Measurements from ENCODE around the gene VPS11.
"Not testable (repeated sequence)": the region's sequence is repeated elsewhere in the genome, so short reads cannot be mapped to it uniquely, and the experiment has no call there.

VPS11 gene

GRCh38 chr11:119067371-119068222 lies at the start of gene VPS11:
TSS of gene VPS11 (plus strand) at chr11:119067818. CDS start at chr11:119067824, 6 bp downstream.
- FAIRE-seq: peak; percentile 87

GRCh38 chr11:119018074-119018938 lies 49.3 kb upstream of the VPS11 start, which contains the start of the genes RPS25 and TRAPPC4:
TSS of gene RPS25 (minus strand) at chr11:119018343. CDS start at chr11:119018284, 59 bp downstream.
TSS of gene TRAPPC4 (plus strand) at chr11:119018766. CDS start at chr11:119018796, 30 bp downstream.
- peak; percentile 33 for FAIRE-seq

- FAIRE-seq: no peak
These were observed 47.6 kb upstream of the VPS11 start for GRCh38 chr11:119019996-119020395.

GRCh38 chr11:119021631-119022030 lies 46.0 kb upstream of the VPS11 start:
- no peak for FAIRE-seq

- FAIRE-seq: no peak
These were observed 43.9 kb upstream of the VPS11 start for GRCh38 chr11:119023741-119024140.

GRCh38 chr11:119024430-119025098 lies 43.1 kb upstream of the VPS11 start:
- FAIRE-seq: no peak

- no peak for FAIRE-seq
These were observed 42.5 kb upstream of the VPS11 start for GRCh38 chr11:119025099-119025473.

GRCh38 chr11:119025541-119025940 lies 42.1 kb upstream of the VPS11 start:
- FAIRE-seq: no peak

- no peak for FAIRE-seq
These were observed 41.4 kb upstream of the VPS11 start for GRCh38 chr11:119025978-119026766.

- no peak for FAIRE-seq
These were observed 40.6 kb upstream of the VPS11 start for GRCh38 chr11:119026970-119027369.

- FAIRE-seq: no peak
These were observed 39.9 kb upstream of the VPS11 start for GRCh38 chr11:119027561-119028345.

GRCh38 chr11:119028346-119029068 lies 39.1 kb upstream of the VPS11 start:
- no peak for FAIRE-seq

GRCh38 chr11:119029069-119029339 lies 38.6 kb upstream of the VPS11 start:
- FAIRE-seq: no peak

GRCh38 chr11:119029340-119030028 lies 38.1 kb upstream of the VPS11 start:
- FAIRE-seq: no peak

- no peak for FAIRE-seq
These were observed 37.6 kb upstream of the VPS11 start for GRCh38 chr11:119030029-119030328.

GRCh38 chr11:119030329-119031047 lies 37.1 kb upstream of the VPS11 start, which contains the start of gene SLC37A4:
TSS of gene SLC37A4 (minus strand) at chr11:119030877.
- FAIRE-seq: peak; percentile 74

- no peak for FAIRE-seq
These were observed 35.7 kb upstream of the VPS11 start for GRCh38 chr11:119031912-119032280.

- not testable (repeated sequence) for FAIRE-seq
These were observed 34.2 kb upstream of the VPS11 start for GRCh38 chr11:119033421-119033820.

GRCh38 chr11:119034813-119035212 lies 32.8 kb upstream of the VPS11 start:
- FAIRE-seq: no peak

GRCh38 chr11:119038884-119039283 lies 28.7 kb upstream of the VPS11 start:
- FAIRE-seq: no peak
